K562 treated with DMSO at 1 percent for 24 hours (cell line): ENCODE results near the gene CALR. TPM values are rescaled to one million over a fixed set of nuclear protein-coding genes. Genes with fewer than 3 reads are reported as not detected.

ENCODE experiments used
- total RNA-seq: library from RNA; unstranded; fragments of 300-600 nt; gene quantifications from 2 replicates; pipeline ENCODE4 v1.2.3, GENCODE V29; 2022; ENCODE audit warnings: low read depth; ENCODE audit not compliant: insufficient read depth

The CALR gene
- 582 and 601 TPM in 2 replicates for total RNA-seq

GRCh38 chr19:12937927-12938778 is at the start of gene CALR:
Gene CALR (plus strand): TSS chr19:12938609. CDS start chr19:12938680, 71 bp downstream.

GRCh38 chr19:12890787-12891552 is 47.4 kb upstream of the CALR start, which contains the start of gene GCDH:
Gene GCDH (plus strand): TSS chr19:12891160. CDS start chr19:12891305, 145 bp downstream.

GRCh38 chr19:12933287-12934072 is 4.9 kb upstream of the CALR start, which contains the start of gene FARSA:
Gene FARSA (minus strand): TSS chr19:12933711. CDS start chr19:12933696, 15 bp downstream.

DNA sequence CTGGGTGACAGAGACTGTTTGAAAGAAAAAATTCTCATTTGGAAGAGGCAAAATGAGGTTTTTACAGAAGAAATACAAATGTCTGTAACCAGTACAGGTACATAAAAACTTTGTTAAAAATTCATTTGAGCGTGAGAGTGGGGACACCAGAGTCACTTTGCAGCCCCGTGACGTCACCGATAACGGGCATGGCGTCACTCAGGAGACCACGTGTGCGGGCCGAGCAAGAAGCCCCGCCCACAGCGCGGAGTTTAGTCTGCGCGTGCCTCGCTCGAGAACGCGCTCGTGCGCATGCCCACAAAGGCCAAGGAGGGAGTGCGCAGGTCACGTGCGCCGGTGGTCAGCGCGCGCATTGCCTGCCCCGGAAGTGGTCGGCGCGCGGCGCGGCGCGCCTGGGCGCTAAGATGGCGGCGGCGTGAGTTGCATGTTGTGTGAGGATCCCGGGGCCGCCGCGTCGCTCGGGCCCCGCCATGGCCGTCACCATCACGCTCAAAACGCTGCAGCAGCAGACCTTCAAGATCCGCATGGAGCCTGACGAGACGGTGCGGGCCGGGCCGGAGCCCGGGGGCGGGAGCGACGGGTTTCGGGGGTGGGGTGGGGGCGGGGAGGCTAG is 7.2 kb downstream of the CALR start, which contains the start of gene RAD23A:
TSS of gene RAD23A (plus strand) at position 384 of the 613 bp plus-strand sequence. CDS start at position 471, 87 bp downstream.

GRCh38 chr19:12956446-12957388 is 18.3 kb downstream of the CALR start, which contains the start of gene GADD45GIP1:
Gene GADD45GIP1 (minus strand): TSS chr19:12957223. CDS start chr19:12957212, 11 bp downstream.

DNA sequence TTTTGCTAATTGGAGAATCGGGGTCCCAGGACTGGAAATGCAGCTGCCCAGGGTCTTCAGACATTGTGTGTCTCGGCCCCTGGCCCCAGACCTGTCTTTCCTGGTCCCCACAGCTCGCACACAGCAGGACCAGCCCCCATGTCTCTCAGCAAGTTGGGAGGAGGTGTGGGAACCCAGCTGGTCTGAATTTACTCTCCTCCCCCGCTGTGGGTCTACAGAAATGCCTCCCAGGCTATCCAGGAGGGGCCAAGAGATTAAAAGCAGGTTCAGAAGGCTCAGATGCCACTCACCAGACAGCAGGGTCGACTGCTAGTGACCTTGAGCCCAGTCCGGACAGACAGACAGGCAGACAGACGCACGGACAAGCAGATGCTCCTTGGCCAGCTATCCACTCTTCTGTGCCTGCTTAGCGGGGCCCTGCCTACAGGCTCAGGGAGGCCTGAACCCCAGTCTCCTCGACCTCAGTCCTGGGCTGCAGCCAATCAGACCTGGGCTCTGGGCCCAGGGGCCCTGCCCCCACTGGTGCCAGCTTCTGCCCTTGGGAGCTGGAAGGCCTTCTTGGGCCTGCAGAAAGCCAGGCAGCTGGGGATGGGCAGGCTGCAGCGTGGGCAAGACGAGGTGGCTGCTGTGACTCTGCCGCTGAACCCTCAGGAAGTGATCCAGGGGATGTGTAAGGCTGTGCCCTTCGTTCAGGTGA is 31.0 kb downstream of the CALR start, which contains the start of gene DAND5:
TSS of gene DAND5 (plus strand) at position 285 of the 697 bp plus-strand sequence. CDS start at position 370, 85 bp downstream.

Other genes starting within 250 kb of the CALR start
- gene FBXW9, start 242.0 kb upstream of the CALR start, total RNA-seq, result 15.3 and 19.5 TPM in 2 replicates
- 32.6 and 33.0 TPM in 2 replicates for gene TNPO2, start 214.7 kb upstream of the CALR start, total RNA-seq
- gene TRIR, start 203.9 kb upstream of the CALR start, total RNA-seq, result 485 and 496 TPM in 2 replicates
- gene GET3, start 201.1 kb upstream of the CALR start, total RNA-seq, result 92.4 and 109 TPM in 2 replicates
- gene BEST2, start 186.8 kb upstream of the CALR start, total RNA-seq, result not detected in 2 replicates
- 23.8 and 27.0 TPM in 2 replicates for gene HOOK2, start 163.1 kb upstream of the CALR start, total RNA-seq
- 130 and 136 TPM in 2 replicates for gene JUNB, start 147.1 kb upstream of the CALR start, total RNA-seq
- gene PRDX2, start 136.8 kb upstream of the CALR start, total RNA-seq, result 388 and 416 TPM in 2 replicates
- 0.85 TPM in 1 of 2 replicates, not detected in the other for gene THSD8, start 136.5 kb upstream of the CALR start, total RNA-seq
- 86.0 and 110 TPM in 2 replicates for gene RNASEH2A, start 132.0 kb upstream of the CALR start, total RNA-seq
- 2.0 and 3.5 TPM in 2 replicates for gene RTBDN, start 104.0 kb upstream of the CALR start, total RNA-seq
- gene MAST1, start 100.1 kb upstream of the CALR start, total RNA-seq, result 7.8 and 9.5 TPM in 2 replicates
- 157 TPM in 2 replicates for gene DNASE2, start 57.2 kb upstream of the CALR start, total RNA-seq
- 33.8 and 46.8 TPM in 2 replicates for gene KLF1, start 51.4 kb upstream of the CALR start, total RNA-seq
- 17.5 and 23.0 TPM in 2 replicates for gene GCDH, start 47.4 kb upstream of the CALR start, total RNA-seq
- 2.3 and 5.5 TPM in 2 replicates for gene SYCE2, start 19.3 kb upstream of the CALR start, total RNA-seq
- 148 and 157 TPM in 2 replicates for gene FARSA, start 4.9 kb upstream of the CALR start, total RNA-seq
- 158 and 166 TPM in 2 replicates for gene RAD23A, start 7.3 kb downstream of the CALR start, total RNA-seq
- gene GADD45GIP1, start 18.6 kb downstream of the CALR start, total RNA-seq, result 44.0 and 48.0 TPM in 2 replicates
- gene DAND5, start 31.0 kb downstream of the CALR start, total RNA-seq, result 0.14 TPM in 1 of 2 replicates, not detected in the other
- 10.2 and 12.0 TPM in 2 replicates for gene NFIX, start 56.9 kb downstream of the CALR start, total RNA-seq
- gene LYL1, start 164.2 kb downstream of the CALR start, total RNA-seq, result 418 and 505 TPM in 2 replicates
- gene TRMT1, start 178.1 kb downstream of the CALR start, total RNA-seq, result 34.6 and 35.4 TPM in 2 replicates
- 59.9 and 65.7 TPM in 2 replicates for gene NACC1, start 179.7 kb downstream of the CALR start, total RNA-seq
- 109 and 110 TPM in 2 replicates for gene STX10, start 211.8 kb downstream of the CALR start, total RNA-seq
- gene IER2, start 211.8 kb downstream of the CALR start, total RNA-seq, result 248 and 282 TPM in 2 replicates